PC-9 (cell line): Measurements from ENCODE around the gene FASLG.

Source experiments
- EZH2 ChIP-seq: fragments of 200-600 bp; sonication (generic); IDR thresholded peaks from 2 replicates; pipeline ENCODE4 v1.8.0; 2017; ENCODE audit warnings: antibody characterized with exemption, low read depth
- TF ChIP-seq, protein P1 (sequence below): fragments of 200-600 bp; sonication (generic); conservative IDR thresholded peaks from 2 replicates; pipeline ENCODE4 v1.6.1; 2017; ENCODE audit warnings: mixed run types, antibody characterized with exemption, mild to moderate bottlenecking, moderate library complexity

DNA sequence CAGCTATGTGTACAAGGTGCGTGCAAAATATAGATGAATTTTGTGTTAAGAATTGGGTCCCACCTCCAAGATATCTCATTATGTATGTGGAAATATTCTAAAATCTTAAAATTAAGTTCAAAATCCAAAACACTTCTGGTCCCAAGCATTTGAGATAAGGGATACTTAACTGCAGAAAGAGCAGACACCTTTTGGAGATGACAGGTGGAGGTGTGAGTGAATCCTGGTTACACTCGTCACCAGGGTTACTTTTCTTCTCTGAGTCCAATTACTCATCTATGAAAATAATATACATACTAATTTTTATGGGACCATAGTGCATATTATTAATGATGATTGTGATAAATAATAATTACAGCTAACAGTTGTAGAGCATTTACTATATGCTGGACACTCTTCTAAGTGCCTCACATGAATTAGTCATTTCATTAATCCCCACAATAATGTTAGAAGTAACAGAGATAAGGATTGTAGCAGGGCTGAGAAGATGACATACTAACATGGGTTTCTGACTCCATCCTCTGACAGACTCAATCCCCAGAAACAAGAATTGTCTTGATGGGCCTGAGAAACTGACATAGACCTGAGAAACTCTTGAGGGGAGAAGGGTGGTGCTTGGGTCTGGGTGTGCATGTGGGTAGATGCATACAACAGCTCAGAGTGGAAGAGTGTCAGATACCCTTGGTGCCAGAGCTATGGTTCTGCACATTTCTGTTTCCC lies 8.3 kb upstream of the FASLG start:
- TF ChIP-seq, protein P1, sequence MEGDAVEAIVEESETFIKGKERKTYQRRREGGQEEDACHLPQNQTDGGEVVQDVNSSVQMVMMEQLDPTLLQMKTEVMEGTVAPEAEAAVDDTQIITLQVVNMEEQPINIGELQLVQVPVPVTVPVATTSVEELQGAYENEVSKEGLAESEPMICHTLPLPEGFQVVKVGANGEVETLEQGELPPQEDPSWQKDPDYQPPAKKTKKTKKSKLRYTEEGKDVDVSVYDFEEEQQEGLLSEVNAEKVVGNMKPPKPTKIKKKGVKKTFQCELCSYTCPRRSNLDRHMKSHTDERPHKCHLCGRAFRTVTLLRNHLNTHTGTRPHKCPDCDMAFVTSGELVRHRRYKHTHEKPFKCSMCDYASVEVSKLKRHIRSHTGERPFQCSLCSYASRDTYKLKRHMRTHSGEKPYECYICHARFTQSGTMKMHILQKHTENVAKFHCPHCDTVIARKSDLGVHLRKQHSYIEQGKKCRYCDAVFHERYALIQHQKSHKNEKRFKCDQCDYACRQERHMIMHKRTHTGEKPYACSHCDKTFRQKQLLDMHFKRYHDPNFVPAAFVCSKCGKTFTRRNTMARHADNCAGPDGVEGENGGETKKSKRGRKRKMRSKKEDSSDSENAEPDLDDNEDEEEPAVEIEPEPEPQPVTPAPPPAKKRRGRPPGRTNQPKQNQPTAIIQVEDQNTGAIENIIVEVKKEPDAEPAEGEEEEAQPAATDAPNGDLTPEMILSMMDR, result no peak
- TF ChIP-seq EZH2, result no peak
